ENCODE data around the gene SCAP.

GRCh38 chr3:47441796-47442551 is 33.8 kb downstream of the SCAP start:
- TF ChIP-seq CTCF (IDR thresholded peaks at IDR 0.05 in 2 of 3, conservative IDR thresholded peaks at IDR 0.05 in 1 of 3; ENCODE audit: borderline replicate concordance in 1 of 3, insufficient read depth in 1 of 3, low read depth in 2 of 3, low read length in 2 of 3) (no peak), REST (IDR thresholded peaks at IDR 0.05; ENCODE audit: low read depth) (no peak), POLR2A (IDR thresholded peaks at IDR 0.05; ENCODE audit: borderline replicate concordance, extremely low read depth, insufficient read depth, insufficient read length) (no peak), RAD21 (IDR thresholded peaks at IDR 0.05; ENCODE audit: low read depth) (no peak)

All from HCT116 (cell line).